SJSA1 (cell line): Measurements from ENCODE around the gene TAS2R41. TPM values are rescaled to one million over a fixed set of nuclear protein-coding genes. Genes with fewer than 3 reads are reported as not detected.

Experiments used
- total RNA-seq: library from RNA; depleted of rRNA; stranded (reverse); fragments of >200 nt; shearing (Covaris generic); gene quantifications from 2 replicates; pipeline ENCODE4 v1.2.3, GENCODE V29; 2014; rRNA removed

The TAS2R41 gene
- total RNA-seq, 1 experiment from 2014 or later: not detected

Other genes with a start within 250 kb of the TAS2R41 start
- 124 and 131 TPM in 2 replicates for gene GSTK1, start 214.4 kb upstream of the TAS2R41 start, total RNA-seq
- not detected in 2 replicates for gene TMEM139, start 192.9 kb upstream of the TAS2R41 start, total RNA-seq
- gene CASP2, start 189.5 kb upstream of the TAS2R41 start, total RNA-seq: 18.2 and 20.5 TPM in 2 replicates
- not detected in 2 replicates for gene CLCN1, start 161.8 kb upstream of the TAS2R41 start, total RNA-seq
- gene FAM131B, start 115.2 kb upstream of the TAS2R41 start, total RNA-seq: 0.16 and 0.41 TPM in 2 replicates
- 68.7 and 86.5 TPM in 2 replicates for gene ZYX, start 96.5 kb upstream of the TAS2R41 start, total RNA-seq
- not detected in 2 replicates for gene EPHA1, start 69.0 kb upstream of the TAS2R41 start, total RNA-seq
- gene TAS2R60, start 34.4 kb upstream of the TAS2R41 start, total RNA-seq: not detected in 2 replicates
- gene CTAGE15, start 93.9 kb downstream of the TAS2R41 start, total RNA-seq: 0.13 and 0.22 TPM in 2 replicates
- 1.2 and 2.2 TPM in 2 replicates for gene TCAF2, start 143.1 kb downstream of the TAS2R41 start, total RNA-seq